CD4-positive, alpha-beta T cell treated with Interferon gamma for 1 hour (primary cell): ENCODE measurements around the gene DHRS1.
"Not testable (repeated sequence)": the region's sequence is repeated elsewhere in the genome, so short reads cannot be mapped to it uniquely, and the experiment has no call there.

Experiments
- DNase-seq: peaks from one replicate; pipeline ENCODE4 v3.0.0-alpha.2; 2020

DHRS1 gene

DNA sequence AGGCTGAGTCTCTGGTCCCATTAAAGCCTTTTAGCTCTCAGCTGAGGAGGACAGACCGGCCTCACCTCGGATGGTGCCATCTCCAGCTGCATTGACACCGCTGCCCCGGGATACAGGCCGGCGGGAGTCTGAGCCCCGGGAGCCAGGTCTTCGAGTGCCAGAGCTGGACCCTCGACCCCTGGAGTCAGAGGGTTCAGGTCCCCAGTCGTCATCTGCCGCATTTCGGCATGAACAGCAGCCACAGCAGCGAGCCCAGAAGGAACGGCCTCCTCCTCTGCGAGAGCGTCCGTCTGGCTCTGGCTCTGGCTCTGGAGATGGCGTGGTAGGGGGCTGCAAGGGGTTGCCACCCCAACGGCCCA lies 37.6 kb downstream of the DHRS1 start:
- DNase-seq: no peak

GRCh38 chr14:24261256-24261968 lies 38.2 kb downstream of the DHRS1 start:
- DNase-seq: no peak

GRCh38 chr14:24260780-24261157 lies 38.8 kb downstream of the DHRS1 start:
- no peak for DNase-seq

GRCh38 chr14:24260026-24260779 lies 39.4 kb downstream of the DHRS1 start:
- DNase-seq: no peak

DNA sequence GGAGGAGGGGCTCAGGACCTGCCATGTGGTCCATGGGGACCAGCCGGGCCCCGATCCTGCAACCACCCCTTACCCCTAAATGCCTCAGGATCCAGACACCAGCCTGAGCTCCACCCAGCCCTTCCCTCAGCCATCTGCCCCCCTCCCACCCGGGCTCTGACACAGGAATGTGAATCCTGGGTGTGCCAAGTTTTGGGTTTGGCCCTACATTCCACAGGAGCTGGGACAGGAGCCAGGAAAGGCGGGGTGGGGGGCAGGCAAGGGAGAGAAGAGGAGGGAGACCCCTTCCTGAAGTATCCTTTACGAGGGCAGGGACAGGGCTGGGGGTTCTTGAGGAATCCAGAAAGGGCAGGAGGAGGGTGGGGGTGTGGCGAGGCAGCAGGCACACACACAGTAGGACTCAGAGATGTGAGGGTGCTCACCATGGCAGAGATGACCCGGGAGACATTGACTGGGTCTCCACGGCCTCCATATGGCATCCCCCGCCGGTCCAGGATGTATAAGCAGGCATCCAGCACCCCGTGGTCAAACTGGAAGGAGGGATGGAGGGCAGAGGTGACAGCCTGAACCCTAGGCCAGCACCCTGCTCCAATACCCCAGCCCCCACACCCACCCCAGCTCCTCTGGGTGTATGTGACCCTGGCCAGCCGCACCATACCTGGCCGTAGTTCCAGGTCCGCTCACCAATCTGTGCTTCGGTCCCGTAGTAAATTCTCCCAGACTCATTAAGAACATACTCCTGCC lies 40.1 kb downstream of the DHRS1 start:
- DNase-seq: no peak

DNA sequence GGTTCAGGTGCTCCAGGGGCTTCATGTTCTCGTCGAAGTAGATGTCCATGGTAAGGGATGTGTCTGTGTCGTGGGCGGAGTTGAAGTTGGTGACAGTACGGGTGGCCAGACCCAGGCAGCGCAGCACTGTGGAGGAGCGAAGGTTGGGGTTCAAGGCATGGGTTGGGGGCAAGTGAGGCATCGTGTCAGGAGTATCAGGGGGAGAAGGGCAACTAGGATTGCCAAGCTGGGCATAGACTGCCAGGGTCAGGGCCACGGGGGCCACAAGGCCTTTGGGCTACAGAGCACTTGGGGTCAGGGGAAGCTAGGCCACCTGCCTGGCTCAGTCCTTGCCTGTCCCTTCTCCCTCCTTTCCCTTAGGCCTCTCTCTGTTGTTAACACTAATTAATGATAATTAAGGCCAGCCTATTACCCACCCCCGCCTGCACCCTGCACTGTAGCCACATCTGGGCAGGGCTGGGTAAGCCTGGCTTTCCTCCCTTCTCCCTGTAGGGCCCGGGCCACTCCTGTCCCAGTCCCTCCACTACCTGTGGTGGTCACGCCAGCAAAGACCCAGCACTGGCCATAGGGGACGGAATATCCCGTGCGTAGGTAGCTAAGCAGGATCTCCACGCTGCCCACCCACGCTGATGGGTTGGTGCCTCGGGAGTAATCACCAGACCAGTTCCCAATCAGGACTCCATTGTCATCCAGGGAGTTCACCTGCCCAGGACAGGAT lies 40.9 kb downstream of the DHRS1 start:
- DNase-seq: no peak

DNA sequence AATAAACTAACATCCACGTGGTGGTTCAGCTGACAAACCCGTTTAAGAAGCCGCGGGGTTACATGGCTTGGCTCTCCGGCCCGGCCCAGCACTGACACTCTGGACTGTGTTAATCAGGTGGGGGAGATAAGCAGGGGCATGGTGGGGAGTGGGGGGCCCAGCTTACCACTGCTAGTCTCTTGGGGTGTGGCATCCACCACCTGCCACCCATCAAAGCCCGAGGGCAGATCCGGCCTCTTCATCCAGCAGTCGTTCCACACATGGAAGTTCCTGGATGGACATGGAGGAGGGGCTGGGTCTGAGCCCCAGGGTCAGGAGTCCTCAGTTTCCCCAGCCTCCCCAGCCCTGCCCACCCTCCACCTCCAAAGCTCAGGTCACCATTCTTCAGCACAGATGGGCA lies 41.5 kb downstream of the DHRS1 start:
- no peak for DNase-seq

- DNase-seq: no peak
Measured at GRCh38 chr14:24256960-24257359, 42.6 kb downstream of the DHRS1 start.

GRCh38 chr14:24255931-24256711 lies 43.5 kb downstream of the DHRS1 start:
- no peak for DNase-seq

GRCh38 chr14:24255438-24255837 lies 44.1 kb downstream of the DHRS1 start:
- DNase-seq: no peak

GRCh38 chr14:24254630-24255392 lies 44.8 kb downstream of the DHRS1 start:
- no peak for DNase-seq

- no peak for DNase-seq
Measured at GRCh38 chr14:24253936-24254335, 45.6 kb downstream of the DHRS1 start.

DNA sequence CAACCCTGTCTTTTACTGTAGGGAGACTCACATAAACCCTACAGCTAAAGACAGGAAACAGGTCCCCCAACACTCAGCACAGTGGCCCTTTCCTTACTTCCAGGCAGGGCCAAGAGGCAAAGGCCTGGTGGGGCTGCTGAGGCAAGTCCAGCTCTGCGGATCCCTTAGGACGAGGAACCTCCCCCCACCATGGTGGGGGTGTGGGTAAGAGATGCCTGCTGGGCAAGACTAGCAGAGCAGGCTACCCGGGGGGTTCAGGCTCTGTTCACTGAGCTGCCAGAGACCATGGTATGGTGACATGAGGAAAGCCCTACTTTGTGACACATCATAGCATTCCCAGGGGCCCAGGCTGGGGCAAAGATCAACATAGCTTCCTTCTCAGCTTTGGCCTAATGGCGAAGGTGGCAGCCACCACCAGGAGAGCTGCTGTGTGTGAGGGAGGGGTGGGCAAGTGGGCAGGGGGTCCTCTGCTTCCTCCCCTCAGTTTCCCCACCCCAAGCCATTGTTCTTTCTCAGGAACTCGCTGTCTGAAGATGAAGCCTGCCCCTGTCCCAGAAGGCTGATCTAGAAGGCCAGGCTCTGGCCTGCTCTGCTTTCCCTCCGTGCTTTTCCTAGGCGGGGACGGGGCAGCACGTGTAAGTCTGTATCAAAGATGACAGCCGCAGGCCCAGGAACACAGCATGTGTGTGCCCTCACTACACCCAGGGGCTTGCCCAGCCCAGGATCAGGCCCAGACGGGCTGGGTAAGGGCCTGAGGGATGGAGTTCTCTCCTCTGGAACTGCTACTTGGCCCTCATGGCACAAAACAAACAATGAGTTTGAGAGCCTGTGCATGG lies 47.1 kb downstream of the DHRS1 start:
- no peak for DNase-seq

GRCh38 chr14:24251880-24252288 lies 47.7 kb downstream of the DHRS1 start:
- DNase-seq: no peak

GRCh38 chr14:24250354-24250753 lies 49.2 kb downstream of the DHRS1 start:
- no peak for DNase-seq

- no peak for DNase-seq
Measured at GRCh38 chr14:24249230-24250021, 50.2 kb downstream of the DHRS1 start.

GRCh38 chr14:24247422-24247821 lies 52.2 kb downstream of the DHRS1 start:
- no peak for DNase-seq

GRCh38 chr14:24246765-24247212 lies 52.8 kb downstream of the DHRS1 start:
- DNase-seq: no peak

DNA sequence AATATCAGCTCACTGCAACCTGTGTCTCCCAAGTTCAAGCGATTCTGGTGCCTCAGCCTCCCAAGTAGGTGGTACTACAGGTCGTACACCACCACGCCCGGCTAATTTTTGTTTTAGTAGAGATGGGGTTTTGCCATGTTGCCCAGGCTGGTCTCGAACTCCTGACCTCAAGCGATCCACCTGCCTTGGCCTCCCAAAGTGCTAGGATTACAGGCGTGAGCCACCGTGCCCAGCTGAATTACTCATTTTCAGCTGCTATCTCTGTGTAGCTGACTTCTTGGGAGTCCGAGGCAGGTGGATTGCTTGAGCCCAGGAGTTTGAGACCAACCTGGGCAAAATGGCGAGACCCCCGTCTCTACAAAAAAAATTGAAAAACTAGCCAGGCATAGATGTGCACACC lies 54.2 kb downstream of the DHRS1 start:
- DNase-seq: not testable (repeated sequence)

DNA sequence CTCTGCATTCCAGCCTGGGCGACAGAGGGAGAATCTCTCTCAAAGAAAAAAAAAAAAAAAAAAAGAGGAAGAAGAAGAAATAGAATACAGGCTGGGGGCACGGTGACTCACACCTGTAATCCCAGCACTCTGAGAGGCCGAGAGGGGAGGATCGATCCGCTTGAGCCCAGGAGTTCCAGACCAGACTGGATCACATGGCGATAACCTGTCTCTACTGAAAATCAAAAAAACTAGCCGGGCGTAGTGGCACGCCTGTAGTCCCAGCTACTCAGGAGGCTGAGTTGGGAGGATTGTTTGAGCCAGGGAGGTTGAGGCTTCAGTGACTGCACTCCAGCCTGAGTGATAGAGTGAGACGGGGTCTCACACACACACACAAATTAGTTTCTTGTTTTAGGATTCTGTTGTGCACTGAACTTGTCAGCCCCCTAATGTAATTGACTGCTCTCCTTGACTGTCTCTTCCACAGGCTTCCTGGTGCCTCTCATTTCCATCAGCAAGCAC lies 56.2 kb downstream of the DHRS1 start:
- DNase-seq: peak; percentile 43
